Measurements from ENCODE around the gene KNOP1. TPM values are rescaled to one million over a fixed set of nuclear protein-coding genes. Genes with fewer than 3 reads are reported as not detected.
"Not testable (repeated sequence)": the region's sequence is repeated elsewhere in the genome, so short reads cannot be mapped to it uniquely, and the experiment has no call there.

The KNOP1 gene
- total RNA-seq, 1 experiment from 2014 or later = 24.5 TPM

DNA sequence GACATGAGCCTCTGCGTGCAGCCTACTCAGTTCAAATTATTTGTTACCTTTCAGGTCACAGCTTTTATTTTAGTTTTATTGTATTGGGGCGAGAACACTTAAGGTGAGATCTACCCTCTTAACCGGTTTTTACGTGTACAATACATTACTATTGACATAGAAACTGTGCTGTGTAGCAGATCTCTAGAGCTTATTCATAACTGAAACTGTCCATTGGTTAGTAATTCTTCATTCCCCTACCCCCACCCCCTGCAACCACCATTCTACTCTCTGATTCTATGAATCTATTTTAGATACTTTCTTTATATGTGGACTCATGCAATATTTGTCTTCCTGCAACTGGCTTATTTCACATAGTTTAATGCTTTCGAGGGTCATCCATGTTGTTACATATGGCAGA is 43.5 kb downstream of the KNOP1 start:
- intact Hi-C loops (cut with micrococcal nuclease) = no loop called here
- H3K4me3 Mint-ChIP-seq (ENCODE audit: unreplicated experiment) = no peak overlapping the region
- H3K27me3 Mint-ChIP-seq (ENCODE audit: insufficient read depth, unreplicated experiment) = no peaks in the 10 kb centered on the region
- CTCF ChIA-PET = interaction anchor here (0.5 to 1.2 kb wide), 4 partner anchors 78 to 702 kb away, joined by 3 to 4 read pairs (median 4); no protein-coding TSS in a partner anchor
- H3K4me1 Mint-ChIP-seq (ENCODE audit: insufficient read depth, unreplicated experiment) = no peaks in the 10 kb centered on the region
- no peak for DNase-seq (ENCODE audit: unreplicated experiment)
- no peaks in the 10 kb centered on the region for H3K9me3 Mint-ChIP-seq (ENCODE audit: unreplicated experiment)
- POLR2A ChIA-PET = no interaction called here
- H3K27ac Mint-ChIP-seq (ENCODE audit: low read depth, unreplicated experiment) = no peak overlapping the region
- peaks cover 57% of the 10 kb centered on the region for H3K36me3 Mint-ChIP-seq (ENCODE audit: insufficient read depth, unreplicated experiment)
- no peak for TF ChIP-seq CTCF (IDR thresholded peaks at IDR 0.05; ENCODE audit: unreplicated experiment)
- BruUV-seq (replicated peaks) = no TSS peak

GRCh38 chr16:19672378-19672777 is 45.6 kb downstream of the KNOP1 start:
- peaks cover 61% of the 10 kb centered on the region for H3K36me3 Mint-ChIP-seq (ENCODE audit: insufficient read depth, unreplicated experiment)
- H3K4me1 Mint-ChIP-seq (ENCODE audit: insufficient read depth, unreplicated experiment) = no peaks in the 10 kb centered on the region
- H3K9me3 Mint-ChIP-seq (ENCODE audit: unreplicated experiment) = no peaks in the 10 kb centered on the region
- intact Hi-C loops (cut with micrococcal nuclease) = no loop called here
- H3K4me3 Mint-ChIP-seq (ENCODE audit: unreplicated experiment) = no peak overlapping the region
- ChIA-PET CTCF (interaction anchor here (0.7 to 1.5 kb wide), 4 partner anchors 9 to 214 kb away, joined by 3 to 4 read pairs (median 3); no protein-coding TSS in a partner anchor), POLR2A (no interaction called here)
- no peak overlapping the region for H3K27ac Mint-ChIP-seq (ENCODE audit: low read depth, unreplicated experiment)
- no TSS peak for BruUV-seq (replicated peaks)
- DNase-seq (ENCODE audit: unreplicated experiment) = no peak
- no peaks in the 10 kb centered on the region for H3K27me3 Mint-ChIP-seq (ENCODE audit: insufficient read depth, unreplicated experiment)
- no peak for TF ChIP-seq CTCF (IDR thresholded peaks at IDR 0.05; ENCODE audit: unreplicated experiment)

GRCh38 chr16:19666477-19666876 is 51.5 kb downstream of the KNOP1 start:
- no peak overlapping the region for H3K4me3 Mint-ChIP-seq (ENCODE audit: unreplicated experiment)
- H3K9me3 Mint-ChIP-seq (ENCODE audit: unreplicated experiment) = peaks cover 7% of the 10 kb centered on the region
- POLR2A ChIA-PET = no interaction called here
- no TSS peak for BruUV-seq (replicated peaks)
- no peaks in the 10 kb centered on the region for H3K27me3 Mint-ChIP-seq (ENCODE audit: insufficient read depth, unreplicated experiment)
- H3K27ac Mint-ChIP-seq (ENCODE audit: low read depth, unreplicated experiment) = no peak overlapping the region
- H3K4me1 Mint-ChIP-seq (ENCODE audit: insufficient read depth, unreplicated experiment) = no peaks in the 10 kb centered on the region
- peaks cover 46% of the 10 kb centered on the region for H3K36me3 Mint-ChIP-seq (ENCODE audit: insufficient read depth, unreplicated experiment)
- DNase-seq (ENCODE audit: unreplicated experiment) = no peak
- CTCF ChIA-PET = interaction anchor here (1.3 kb wide), 1 partner anchor 11 kb away, joined by 5 read pairs; no protein-coding TSS in a partner anchor
- intact Hi-C loops (cut with micrococcal nuclease) = no loop called here
- no peak for TF ChIP-seq CTCF (IDR thresholded peaks at IDR 0.05; ENCODE audit: unreplicated experiment)

DNA sequence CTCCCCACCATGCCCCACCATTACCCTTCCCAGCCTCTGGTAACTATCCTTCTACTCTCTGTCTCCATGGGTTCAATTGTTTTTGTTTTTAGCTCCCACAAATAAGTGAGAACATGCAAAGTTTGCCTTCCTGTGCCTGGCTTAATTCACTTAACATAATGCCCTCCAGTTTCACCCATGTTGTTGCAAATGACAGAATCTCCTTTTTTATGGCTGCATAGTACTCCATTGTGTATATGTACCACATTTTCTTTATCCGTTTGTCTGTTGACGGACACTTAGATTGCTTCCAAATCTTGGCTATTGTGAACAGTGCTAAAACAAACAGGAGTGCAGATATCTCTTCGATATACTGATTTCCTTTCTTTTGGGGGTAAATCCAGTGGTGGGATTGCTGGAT is 52.7 kb downstream of the KNOP1 start:
- H3K27me3 Mint-ChIP-seq (ENCODE audit: insufficient read depth, unreplicated experiment); H3K27ac Mint-ChIP-seq (ENCODE audit: low read depth, unreplicated experiment); H3K4me3 Mint-ChIP-seq (ENCODE audit: unreplicated experiment); intact Hi-C loops (cut with micrococcal nuclease); H3K9me3 Mint-ChIP-seq (ENCODE audit: unreplicated experiment); DNase-seq (ENCODE audit: unreplicated experiment); H3K4me1 Mint-ChIP-seq (ENCODE audit: insufficient read depth, unreplicated experiment); BruUV-seq (replicated peaks): not testable (repeated sequence)
- H3K36me3 Mint-ChIP-seq (ENCODE audit: insufficient read depth, unreplicated experiment) = peaks cover 36% of the 10 kb centered on the region
- POLR2A ChIA-PET = interaction anchor here (1.1 kb wide), 1 partner anchor 16 kb away, joined by 3 read pairs; no protein-coding TSS in a partner anchor
- CTCF ChIA-PET = interaction anchor here (0.7 to 1.3 kb wide), 2 partner anchors 12 to 210 kb away, joined by 3 to 5 read pairs; no protein-coding TSS in a partner anchor

- H3K36me3 Mint-ChIP-seq (ENCODE audit: insufficient read depth, unreplicated experiment) = peaks cover 34% of the 10 kb centered on the region
- intact Hi-C loops (cut with micrococcal nuclease) = no loop called here
- no peaks in the 10 kb centered on the region for H3K27me3 Mint-ChIP-seq (ENCODE audit: insufficient read depth, unreplicated experiment)
- ChIA-PET POLR2A (no interaction called here), CTCF (interaction anchor here (0.6 kb wide), 1 partner anchor 227 kb away, joined by 3 read pairs; no protein-coding TSS in a partner anchor)
- no TSS peak for BruUV-seq (replicated peaks)
- peaks cover 7% of the 10 kb centered on the region for H3K9me3 Mint-ChIP-seq (ENCODE audit: unreplicated experiment)
- no peak for DNase-seq (ENCODE audit: unreplicated experiment)
- no peaks in the 10 kb centered on the region for H3K4me1 Mint-ChIP-seq (ENCODE audit: insufficient read depth, unreplicated experiment)
- H3K27ac Mint-ChIP-seq (ENCODE audit: low read depth, unreplicated experiment) = no peak overlapping the region
- no peak for TF ChIP-seq CTCF (IDR thresholded peaks at IDR 0.05; ENCODE audit: unreplicated experiment)
- H3K4me3 Mint-ChIP-seq (ENCODE audit: unreplicated experiment) = no peak overlapping the region
Measured at GRCh38 chr16:19664166-19664565, 53.9 kb downstream of the KNOP1 start.
